WTC11 (cell line): ENCODE measurements around the gene NFATC2. TPM values are rescaled to one million over a fixed set of nuclear protein-coding genes. Genes with fewer than 3 reads are reported as not detected.

Source experiments
- ATAC-seq: fragments of 200-7000 bp; cut with Tn5 transposase; 2 replicates; pipeline ENCODE4 v1.10.0; 2021; ENCODE audit warnings: mild to moderate bottlenecking, moderate library complexity
- CTCF ChIA-PET: fragments of 300-600 bp; sonication (Branson Sonifier 250); formaldehyde crosslinking; loops from one replicate; lab custom pipeline; 2021; ENCODE audit warnings: antibody characterized with exemption; lab: Charles Lee
- POLR2A ChIA-PET: fragments of 350-600 bp; sonication (Branson Sonifier 250); formaldehyde crosslinking; loops from one replicate; lab custom pipeline; 2021; ENCODE audit warnings: antibody characterized with exemption; lab: Charles Lee
- DNase-seq: peaks from one replicate; pipeline ENCODE4 v3.0.0; 2021; ENCODE audit warnings: low spot score
- H3K27ac Mint-ChIP-seq: 2 replicates; pipeline ENCODE4 v1.8.0; 2021; ENCODE audit warnings: mixed read lengths
- H3K27me3 Mint-ChIP-seq: 2 replicates; pipeline ENCODE4 v1.8.0; 2021; ENCODE audit warnings: low read depth, mild to moderate bottlenecking, moderate library complexity, mixed read lengths
- H3K36me3 Mint-ChIP-seq: 2 replicates; pipeline ENCODE4 v1.8.0; 2021; ENCODE audit warnings: mixed read lengths
- H3K4me1 Mint-ChIP-seq: 2 replicates; pipeline ENCODE4 v1.8.0; 2022; ENCODE audit warnings: mixed read lengths
- H3K4me3 Mint-ChIP-seq: 2 replicates; pipeline ENCODE4 v1.8.0; 2021; ENCODE audit warnings: mild to moderate bottlenecking, moderate library complexity, mixed read lengths
- H3K9me3 Mint-ChIP-seq: 2 replicates; pipeline ENCODE4 v1.8.0; 2021; ENCODE audit warnings: mixed read lengths
- ARID4B ChIP-seq: sonication (generic); formaldehyde crosslinking; IDR thresholded peaks from 2 replicates; pipeline ENCODE4 v1.8.0; 2023; ENCODE audit warnings: missing genetic modification reagents, mild to moderate bottlenecking, borderline replicate concordance
- CBFB ChIP-seq: sonication (generic); formaldehyde crosslinking; IDR thresholded peaks from 2 replicates; pipeline ENCODE4 v1.8.1; 2022; ENCODE audit warnings: mild to moderate bottlenecking, low read depth, missing genetic modification reagents
- ELF4 ChIP-seq: sonication (generic); formaldehyde crosslinking; IDR thresholded peaks from 2 replicates; pipeline ENCODE4 v1.8.1; 2022; ENCODE audit warnings: low read depth, mild to moderate bottlenecking, moderate library complexity, missing genetic modification reagents
- ETV6 ChIP-seq: sonication (generic); formaldehyde crosslinking; IDR thresholded peaks from 2 replicates; pipeline ENCODE4 v1.8.1; 2022; ENCODE audit warnings: mild to moderate bottlenecking, missing genetic modification reagents
- FOXP4 ChIP-seq: sonication (generic); formaldehyde crosslinking; IDR thresholded peaks from 2 replicates; pipeline ENCODE4 v1.8.0; 2022; ENCODE audit warnings: mild to moderate bottlenecking, missing genetic modification reagents
- IRF2 ChIP-seq: sonication (generic); formaldehyde crosslinking; IDR thresholded peaks from 2 replicates; pipeline ENCODE4 v1.8.0; 2022; ENCODE audit warnings: low read depth, missing genetic modification reagents, borderline replicate concordance
- JAZF1 ChIP-seq: fragments of 250-450 bp; sonication (Bioruptor Pico); IDR thresholded peaks from 2 replicates; pipeline ENCODE4 v1.9.0; 2021; ENCODE audit warnings: moderate library complexity, mild to moderate bottlenecking, inconsistent platforms
- MXD4 ChIP-seq: fragments of 250-450 bp; sonication (Bioruptor Pico); IDR thresholded peaks from 2 replicates; pipeline ENCODE4 v1.8.0; 2021; ENCODE audit warnings: mild to moderate bottlenecking, moderate library complexity, borderline replicate concordance
- NFYB ChIP-seq: sonication (generic); formaldehyde crosslinking; conservative IDR thresholded peaks from 2 replicates; pipeline ENCODE4 v1.8.0; 2022; ENCODE audit warnings: low read depth, missing genetic modification reagents
- NR1H2 ChIP-seq: sonication (generic); formaldehyde crosslinking; IDR thresholded peaks from 2 replicates; pipeline ENCODE4 v1.9.0; 2021; ENCODE audit warnings: mild to moderate bottlenecking, moderate library complexity, missing genetic modification reagents
- NR2C2 ChIP-seq: sonication (generic); formaldehyde crosslinking; IDR thresholded peaks from 2 replicates; pipeline ENCODE4 v1.8.0; 2022; ENCODE audit warnings: mild to moderate bottlenecking, missing genetic modification reagents
- TCF7 ChIP-seq: sonication (generic); formaldehyde crosslinking; IDR thresholded peaks from 2 replicates; pipeline ENCODE4 v1.8.0; 2022; ENCODE audit warnings: mild to moderate bottlenecking, low read depth, missing genetic modification reagents, moderate library complexity
- TEAD1 ChIP-seq: sonication (generic); formaldehyde crosslinking; IDR thresholded peaks from 2 replicates; pipeline ENCODE4 v1.8.0; 2022; ENCODE audit warnings: mild to moderate bottlenecking, missing genetic modification reagents
- TP53 ChIP-seq: sonication (generic); formaldehyde crosslinking; IDR thresholded peaks from 2 replicates; pipeline ENCODE4 v1.8.1; 2023; ENCODE audit warnings: mild to moderate bottlenecking, missing genetic modification reagents
- USF1 ChIP-seq: sonication (generic); formaldehyde crosslinking; IDR thresholded peaks from 2 replicates; pipeline ENCODE4 v1.8.0; 2022; ENCODE audit warnings: mild to moderate bottlenecking, missing genetic modification reagents
- ZMAT4 ChIP-seq: fragments of 250-450 bp; sonication (Bioruptor Pico); IDR thresholded peaks from 2 replicates; pipeline ENCODE4 v1.9.0; 2021; ENCODE audit warnings: mild to moderate bottlenecking
- ZNF263 ChIP-seq: sonication (generic); formaldehyde crosslinking; IDR thresholded peaks from 2 replicates; pipeline ENCODE4 v1.8.1; 2022; ENCODE audit warnings: low read depth, mild to moderate bottlenecking, moderate library complexity, missing genetic modification reagents
- ZNF396 ChIP-seq: fragments of 250-450 bp; sonication (Bioruptor Pico); IDR thresholded peaks from 2 replicates; pipeline ENCODE4 v1.8.0; 2021; ENCODE audit warnings: mild to moderate bottlenecking, moderate library complexity, borderline replicate concordance
- ZNF423 ChIP-seq: fragments of 250-450 bp; sonication (Bioruptor Pico); IDR thresholded peaks from 2 replicates; pipeline ENCODE4 v2.1.2; 2022; ENCODE audit warnings: mild to moderate bottlenecking, moderate library complexity
- ZNF512 ChIP-seq: sonication (generic); formaldehyde crosslinking; IDR thresholded peaks from 2 replicates; pipeline ENCODE4 v1.8.1; 2022; ENCODE audit warnings: missing genetic modification reagents, borderline replicate concordance
- total RNA-seq: library from RNA; stranded (reverse); gene quantifications from 3 replicates; pipeline ENCODE4 v1.2.3, GENCODE V29; 2021

The NFATC2 gene
- total RNA-seq, 1 experiment from 2014 or later: 1.7 TPM

- TF ChIP-seq JAZF1 (CRISPR knock-in tag): no peak
- no peak for TF ChIP-seq TEAD1 (CRISPR knock-in tag)
- TF ChIP-seq, all 79 proteins: peak for 0
Observed at GRCh38 chr20:51469046-51469445, 73.5 kb downstream of the NFATC2 start (continued).

GRCh38 chr20:51468636-51469035, 73.9 kb downstream of the NFATC2 start:
- no peak overlapping the region for H3K4me3 Mint-ChIP-seq
- H3K36me3 Mint-ChIP-seq: no peaks in the 10 kb centered on the region
- POLR2A ChIA-PET: no interaction called here
- H3K9me3 Mint-ChIP-seq: no peaks in the 10 kb centered on the region
- DNase-seq (no peak), ATAC-seq (no peak)
- H3K27ac Mint-ChIP-seq: no peak overlapping the region
- CTCF ChIA-PET: no interaction called here
- peaks cover 3% of the 10 kb centered on the region; the same call in 1 of the 2 replicates for H3K4me1 Mint-ChIP-seq
- H3K27me3 Mint-ChIP-seq: no peaks in the 10 kb centered on the region; the same call in 1 of the 2 replicates
- no peak for TF ChIP-seq ARID4B
- TF ChIP-seq NR2C2 (CRISPR knock-in tag): no peak

- Mint-ChIP-seq H3K4me1 (peaks cover 3% of the 10 kb centered on the region; the same call in 1 of the 2 replicates), H3K4me3 (no peak overlapping the region), H3K9me3 (no peaks in the 10 kb centered on the region), H3K36me3 (no peaks in the 10 kb centered on the region), H3K27ac (no peak overlapping the region), H3K27me3 (no peaks in the 10 kb centered on the region; the same call in 1 of the 2 replicates)
- ATAC-seq (no peak), DNase-seq (no peak)
- TF ChIP-seq ZMAT4: no peak
- TF ChIP-seq ZNF512 (CRISPR knock-in tag): no peak
- TF ChIP-seq CBFB (CRISPR knock-in tag): no peak
- TF ChIP-seq TCF7 (CRISPR knock-in tag): no peak
- TF ChIP-seq ETV6 (CRISPR knock-in tag): no peak
- TF ChIP-seq USF1 (CRISPR knock-in tag): no peak
- TF ChIP-seq ZNF263: no peak
- no peak for TF ChIP-seq MXD4 (CRISPR knock-in tag)
- ChIA-PET CTCF (no interaction called here), POLR2A (no interaction called here)
Observed at GRCh38 chr20:51467956-51468626, 74.4 kb downstream of the NFATC2 start.

- DNase-seq: no peak
- Mint-ChIP-seq H3K4me3 (no peak overlapping the region), H3K27me3 (no peaks in the 10 kb centered on the region; the same call in 1 of the 2 replicates), H3K27ac (no peak overlapping the region), H3K36me3 (no peaks in the 10 kb centered on the region; the same call in 1 of the 2 replicates), H3K4me1 (peaks cover 7% of the 10 kb centered on the region), H3K9me3 (peaks cover 2% of the 10 kb centered on the region; the same call in 1 of the 2 replicates)
- CTCF ChIA-PET: interaction anchor here (2.1 kb wide), 1 partner anchor 78 kb away, joined by 8 read pairs; no protein-coding TSS in a partner anchor
- POLR2A ChIA-PET: no interaction called here
- ATAC-seq: no peak
- TF ChIP-seq ZNF396 (CRISPR knock-in tag): no peak
- no peak for TF ChIP-seq TP53 (CRISPR knock-in tag)
- no peak for TF ChIP-seq ELF4 (CRISPR knock-in tag)
- no peak for TF ChIP-seq CBFB (CRISPR knock-in tag)
- no peak for TF ChIP-seq IRF2
- no peak for TF ChIP-seq ZNF423
- no peak for TF ChIP-seq NFYB (CRISPR knock-in tag)
- TF ChIP-seq FOXP4 (CRISPR knock-in tag): no peak
- TF ChIP-seq NR1H2 (CRISPR knock-in tag): no peak
Observed at GRCh38 chr20:51463998-51464397, 78.5 kb downstream of the NFATC2 start.
